ENCODE measurements around the gene SELE. TPM values are rescaled to one million over a fixed set of nuclear protein-coding genes. Genes with fewer than 3 reads are reported as not detected.

Gene SELE
- total and polyA plus RNA-seq, 9 of the 15 experiments (the other 6 are each of a cell fraction or from before 2014, with no cell fraction given) = 0.08 TPM; not detected in 8

DNA sequence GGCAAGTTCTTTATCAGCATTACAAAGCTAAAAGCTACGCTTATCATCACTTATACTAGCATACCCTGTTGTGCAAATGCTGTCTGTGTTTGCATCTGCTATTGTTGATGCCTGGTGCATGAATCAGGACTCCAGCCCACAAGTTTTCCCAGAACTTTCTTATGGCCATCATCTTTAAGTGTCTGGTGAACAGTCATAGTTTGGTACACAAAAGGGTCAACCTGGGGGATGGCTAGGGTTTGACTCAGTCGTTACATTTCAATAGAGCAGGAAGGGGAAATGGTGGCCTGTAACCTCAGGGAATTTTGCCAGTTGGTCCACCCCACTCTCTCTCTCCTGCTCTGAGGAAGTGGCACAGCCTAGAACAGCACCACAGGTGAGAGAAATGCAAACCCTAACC, 57.9 kb downstream of the SELE start (continued):
- TF ChIP-seq SMARCB1 (IDR thresholded peaks at IDR 0.05; ENCODE audit: insufficient read length, low read depth) = no peak
- no peak for TF ChIP-seq SUPT5H (IDR thresholded peaks at IDR 0.05)
- TF ChIP-seq ILF3 (IDR thresholded peaks at IDR 0.05; ENCODE audit: borderline replicate concordance) = no peak
- no peak for TF ChIP-seq NFYB (IDR thresholded peaks at IDR 0.05; ENCODE audit: extremely low read depth, insufficient read length)
- TF ChIP-seq LARP7 (IDR thresholded peaks at IDR 0.05) = no peak
- TF ChIP-seq, protein P1, sequence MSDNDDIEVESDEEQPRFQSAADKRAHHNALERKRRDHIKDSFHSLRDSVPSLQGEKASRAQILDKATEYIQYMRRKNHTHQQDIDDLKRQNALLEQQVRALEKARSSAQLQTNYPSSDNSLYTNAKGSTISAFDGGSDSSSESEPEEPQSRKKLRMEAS (CRISPR knock-in tag; IDR thresholded peaks at IDR 0.05) = no peak
- TF ChIP-seq EZH2 (IDR thresholded peaks at IDR 0.05; ENCODE audit: borderline replicate concordance, low read depth, low read length) = no peak
- TF ChIP-seq TAF7 (tag; IDR thresholded peaks at IDR 0.05) = no peak

Other genes starting within 250 kb of the SELE start
- 14.4 and 18.4 TPM in 2 replicates for gene SLC19A2, start 248.1 kb downstream of the SELE start, total RNA-seq (2014; rRNA removed)
- 28.9 and 30.9 TPM in 2 replicates for gene SLC19A2, start 248.1 kb downstream of the SELE start, total RNA-seq (2014; rRNA removed; fragmentation: Illumina TruSeq; extraction: Trizol)
- 17.9 and 19.5 TPM in 2 replicates for gene SLC19A2, start 248.1 kb downstream of the SELE start, total RNA-seq (2015; rRNA removed; fragmentation: Illumina TruSeq; extraction: Trizol)
- gene SLC19A2, start 248.1 kb downstream of the SELE start, total RNA-seq (2021) = 18.0 TPM in 2 replicates
- 37.9 and 42.8 TPM in 2 replicates for gene SLC19A2, start 248.1 kb downstream of the SELE start, polyA plus RNA-seq (2011; rRNA removed)
- 17.6 and 20.0 TPM in 2 replicates for gene SLC19A2, start 248.1 kb downstream of the SELE start, polyA plus RNA-seq (2014; fragmentation: Illumina TruSeq; extraction: Trizol)
- 1 to 10 TPM; 7.4 to 8.9 TPM for gene SLC19A2, start 248.1 kb downstream of the SELE start, polyA plus RNA-seq (2014; fragmentation: Nextera tagmentation; extraction: Ambion mirVana)
- 19.2 and 19.4 TPM in 2 replicates for gene SLC19A2, start 248.1 kb downstream of the SELE start, polyA plus RNA-seq (2014; rRNA removed)
- not detected in 2 replicates for gene F5, start 147.6 kb downstream of the SELE start, total RNA-seq (2014; rRNA removed)
- gene F5, start 147.6 kb downstream of the SELE start, total RNA-seq (2014; rRNA removed; fragmentation: Illumina TruSeq; extraction: Trizol) = not detected in 2 replicates
- not detected in 2 replicates for gene F5, start 147.6 kb downstream of the SELE start, total RNA-seq (2015; rRNA removed; fragmentation: Illumina TruSeq; extraction: Trizol)
- gene F5, start 147.6 kb downstream of the SELE start, total RNA-seq (2021) = 0.07 and 0.13 TPM in 2 replicates
- gene F5, start 147.6 kb downstream of the SELE start, polyA plus RNA-seq (2011; rRNA removed) = not detected in 2 replicates
- not detected in 2 replicates for gene F5, start 147.6 kb downstream of the SELE start, polyA plus RNA-seq (2014; fragmentation: Illumina TruSeq; extraction: Trizol)
- gene F5, start 147.6 kb downstream of the SELE start, polyA plus RNA-seq (2014; fragmentation: Nextera tagmentation; extraction: Ambion mirVana) = not detected
- gene F5, start 147.6 kb downstream of the SELE start, polyA plus RNA-seq (2014; rRNA removed) = 0.03 TPM in 1 of 2 replicates, not detected in the other
- gene SELP, start 104.0 kb downstream of the SELE start, total RNA-seq (2014; rRNA removed) = not detected in 2 replicates
- gene SELP, start 104.0 kb downstream of the SELE start, total RNA-seq (2014; rRNA removed; fragmentation: Illumina TruSeq; extraction: Trizol) = not detected in 2 replicates
- gene SELP, start 104.0 kb downstream of the SELE start, total RNA-seq (2015; rRNA removed; fragmentation: Illumina TruSeq; extraction: Trizol) = not detected in 2 replicates
- gene SELP, start 104.0 kb downstream of the SELE start, total RNA-seq (2021) = not detected in 2 replicates
- not detected in 2 replicates for gene SELP, start 104.0 kb downstream of the SELE start, polyA plus RNA-seq (2011; rRNA removed)
- not detected in 2 replicates for gene SELP, start 104.0 kb downstream of the SELE start, polyA plus RNA-seq (2014; fragmentation: Illumina TruSeq; extraction: Trizol)
- not detected for gene SELP, start 104.0 kb downstream of the SELE start, polyA plus RNA-seq (2014; fragmentation: Nextera tagmentation; extraction: Ambion mirVana)
- gene SELP, start 104.0 kb downstream of the SELE start, polyA plus RNA-seq (2014; rRNA removed) = not detected in 2 replicates
- gene SELL, start 22.5 kb downstream of the SELE start, total RNA-seq (2014; rRNA removed) = not detected in 2 replicates
- gene SELL, start 22.5 kb downstream of the SELE start, total RNA-seq (2014; rRNA removed; fragmentation: Illumina TruSeq; extraction: Trizol) = not detected in 2 replicates
- gene SELL, start 22.5 kb downstream of the SELE start, total RNA-seq (2015; rRNA removed; fragmentation: Illumina TruSeq; extraction: Trizol) = not detected in 2 replicates
- 0.51 and 1.1 TPM in 2 replicates for gene SELL, start 22.5 kb downstream of the SELE start, total RNA-seq (2021)
- gene SELL, start 22.5 kb downstream of the SELE start, polyA plus RNA-seq (2011; rRNA removed) = not detected in 2 replicates
- gene SELL, start 22.5 kb downstream of the SELE start, polyA plus RNA-seq (2014; fragmentation: Illumina TruSeq; extraction: Trizol) = not detected in 2 replicates
- gene SELL, start 22.5 kb downstream of the SELE start, polyA plus RNA-seq (2014; fragmentation: Nextera tagmentation; extraction: Ambion mirVana) = not detected
- gene SELL, start 22.5 kb downstream of the SELE start, polyA plus RNA-seq (2014; rRNA removed) = not detected in 2 replicates
- 9.5 TPM in 2 replicates for gene METTL18, start 60.8 kb upstream of the SELE start, total RNA-seq (2014; rRNA removed)
- 20.8 and 23.5 TPM in 2 replicates for gene METTL18, start 60.8 kb upstream of the SELE start, total RNA-seq (2014; rRNA removed; fragmentation: Illumina TruSeq; extraction: Trizol)
- 12.9 and 14.7 TPM in 2 replicates for gene METTL18, start 60.8 kb upstream of the SELE start, total RNA-seq (2015; rRNA removed; fragmentation: Illumina TruSeq; extraction: Trizol)
- 9.9 and 11.7 TPM in 2 replicates for gene METTL18, start 60.8 kb upstream of the SELE start, total RNA-seq (2021)
- 10.7 and 16.5 TPM in 2 replicates for gene METTL18, start 60.8 kb upstream of the SELE start, polyA plus RNA-seq (2011; rRNA removed)
- gene METTL18, start 60.8 kb upstream of the SELE start, polyA plus RNA-seq (2014; fragmentation: Illumina TruSeq; extraction: Trizol) = 10.6 and 13.4 TPM in 2 replicates
- 10 to 100 TPM; 36.4 to 40.2 TPM for gene METTL18, start 60.8 kb upstream of the SELE start, polyA plus RNA-seq (2014; fragmentation: Nextera tagmentation; extraction: Ambion mirVana)
- gene METTL18, start 60.8 kb upstream of the SELE start, polyA plus RNA-seq (2014; rRNA removed) = 12.7 and 12.8 TPM in 2 replicates
- 4.4 and 5.5 TPM in 2 replicates for gene SCYL3, start 159.8 kb upstream of the SELE start, total RNA-seq (2014; rRNA removed)
- 8.2 and 8.7 TPM in 2 replicates for gene SCYL3, start 159.8 kb upstream of the SELE start, total RNA-seq (2014; rRNA removed; fragmentation: Illumina TruSeq; extraction: Trizol)
- 6.6 and 7.9 TPM in 2 replicates for gene SCYL3, start 159.8 kb upstream of the SELE start, total RNA-seq (2015; rRNA removed; fragmentation: Illumina TruSeq; extraction: Trizol)
- gene SCYL3, start 159.8 kb upstream of the SELE start, total RNA-seq (2021) = 7.4 and 7.5 TPM in 2 replicates
- gene SCYL3, start 159.8 kb upstream of the SELE start, polyA plus RNA-seq (2011; rRNA removed) = 9.6 and 11.4 TPM in 2 replicates
- 6.4 and 6.8 TPM in 2 replicates for gene SCYL3, start 159.8 kb upstream of the SELE start, polyA plus RNA-seq (2014; fragmentation: Illumina TruSeq; extraction: Trizol)
- gene SCYL3, start 159.8 kb upstream of the SELE start, polyA plus RNA-seq (2014; fragmentation: Nextera tagmentation; extraction: Ambion mirVana) = 1 to 10 TPM; 3.6 to 5.7 TPM
- 4.4 and 7.1 TPM in 2 replicates for gene SCYL3, start 159.8 kb upstream of the SELE start, polyA plus RNA-seq (2014; rRNA removed)

Data from K562 (cell line).